Measurements from ENCODE around the gene KNDC1.
"Not testable (repeated sequence)": the region's sequence is repeated elsewhere in the genome, so short reads cannot be mapped to it uniquely, and the experiment has no call there.

KNDC1 gene

DNA sequence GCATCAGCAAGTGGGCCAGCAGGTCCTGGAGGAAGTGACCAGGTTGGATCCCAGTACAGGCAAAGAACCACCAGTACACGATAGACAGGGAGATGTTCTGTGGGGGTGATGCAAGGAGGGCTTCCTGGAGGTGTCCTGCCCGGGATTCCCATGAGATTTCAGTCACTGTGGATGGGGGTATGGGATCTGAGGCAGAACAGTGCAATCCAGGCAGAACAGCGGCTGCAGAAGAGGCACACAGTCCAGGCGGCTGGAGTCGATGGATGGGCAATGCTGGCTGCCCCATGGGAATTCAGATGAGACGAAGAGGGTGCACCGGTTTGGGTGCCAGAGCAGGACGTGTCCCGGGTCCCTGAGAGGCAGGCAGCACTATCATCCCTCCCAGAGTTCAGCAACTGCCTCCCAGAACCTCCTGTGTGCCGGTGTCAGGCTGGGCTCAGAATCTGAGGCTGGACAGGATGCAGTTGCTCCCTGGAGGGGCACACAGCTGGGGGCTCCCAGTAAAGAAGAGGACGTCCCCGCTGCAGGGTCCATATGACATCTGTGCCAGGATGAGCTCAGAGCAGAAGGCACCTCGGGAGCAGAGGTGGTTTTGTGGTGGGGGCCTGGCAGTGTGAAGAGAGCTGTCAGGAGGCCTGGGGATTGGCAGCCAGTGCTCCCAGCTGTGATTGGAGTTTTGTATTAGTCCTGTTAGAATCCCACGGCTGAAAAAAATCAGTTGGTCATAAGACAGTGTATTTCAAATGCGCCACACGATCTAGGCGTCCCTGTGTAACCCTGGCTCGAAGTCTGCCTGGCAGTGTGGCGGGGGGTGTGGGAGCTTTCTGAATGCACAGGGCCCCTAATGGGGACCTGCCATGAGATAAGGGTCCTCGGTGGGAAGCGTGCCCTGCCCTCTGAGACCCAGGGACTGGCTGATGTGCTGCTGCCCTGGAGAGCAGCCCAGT, 3.2 kb downstream of the KNDC1 start:
- DNase-seq = no peak

DNA sequence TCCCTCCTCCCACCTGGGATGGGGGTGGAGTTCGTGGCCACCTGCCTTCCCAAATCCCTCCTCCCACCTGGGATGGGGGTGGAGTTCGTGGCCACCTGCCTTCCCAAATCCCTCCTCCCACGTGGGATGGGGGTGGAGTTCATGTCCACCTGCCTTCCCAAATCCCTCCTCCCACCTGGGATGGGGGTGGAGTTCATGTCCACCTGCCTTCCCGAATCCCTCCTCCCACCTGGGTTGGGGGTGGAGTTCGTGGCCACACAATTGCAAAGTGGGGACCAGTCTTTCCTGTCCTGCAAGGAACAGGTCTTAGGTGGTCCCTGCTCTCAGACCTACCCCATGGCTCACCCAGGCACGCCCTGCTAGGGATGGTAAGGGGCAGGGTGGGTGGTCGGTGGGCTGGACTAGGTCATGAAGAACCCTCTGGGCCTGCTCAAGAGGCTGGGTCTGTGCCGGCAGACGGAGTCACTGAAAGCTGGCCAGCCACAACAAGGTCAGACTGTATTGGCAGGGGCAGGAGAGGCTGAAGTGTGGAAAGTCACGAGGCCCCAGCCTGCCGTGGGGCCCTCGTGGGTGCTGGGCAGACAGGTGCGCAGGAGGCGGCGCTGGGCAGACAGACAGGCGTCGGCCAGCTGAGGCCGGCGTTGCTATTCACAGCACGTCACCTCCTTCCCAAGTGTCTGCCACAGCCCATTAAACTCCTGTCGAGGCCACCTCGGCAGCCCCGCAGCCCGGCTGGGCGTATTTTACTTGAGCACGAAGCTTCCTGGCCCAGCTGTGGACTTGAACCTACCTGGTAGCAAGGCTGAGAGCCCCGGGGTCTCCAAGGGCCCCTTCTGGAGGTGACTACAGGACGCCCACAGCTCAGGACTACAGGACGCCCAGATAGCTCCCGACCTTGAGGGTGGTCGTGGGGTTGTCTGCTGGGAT, 4.1 kb downstream of the KNDC1 start:
- DNase-seq = no peak

DNA sequence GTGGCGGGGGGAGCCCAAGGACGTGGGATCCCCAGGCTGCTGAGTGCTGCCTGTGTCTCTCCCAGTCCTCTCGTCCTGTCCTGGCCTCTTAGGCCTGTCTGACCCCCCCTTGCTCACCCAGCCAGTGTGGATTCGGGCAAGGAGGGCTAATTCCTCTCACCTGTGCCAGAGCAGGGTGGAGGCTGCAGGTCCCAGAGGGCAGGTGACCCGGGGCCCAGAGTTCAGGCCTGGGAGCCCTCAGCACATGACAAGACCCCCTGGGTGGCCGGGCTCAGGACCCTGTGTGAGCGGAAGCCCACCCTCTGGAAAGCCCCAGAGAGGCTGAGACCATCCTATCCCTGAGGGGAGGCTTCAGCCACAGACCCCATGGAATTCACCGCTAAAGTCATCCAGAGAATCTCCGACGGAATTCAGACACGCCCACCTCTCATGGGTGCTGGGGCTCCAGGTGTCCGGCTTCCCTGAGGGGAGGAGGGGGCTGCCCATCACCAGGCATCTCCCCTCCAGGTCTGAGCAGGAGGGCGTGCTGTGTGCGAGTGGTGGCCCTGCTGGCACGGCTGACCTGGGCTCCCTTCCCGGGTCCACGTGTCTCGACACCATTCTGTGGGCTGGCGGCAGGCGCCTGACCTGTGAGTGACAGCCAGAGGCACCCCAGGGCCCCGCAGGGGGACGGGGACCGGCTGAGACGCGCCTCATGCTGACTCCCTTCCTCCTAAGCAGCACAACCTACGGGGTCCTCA, 5.0 kb downstream of the KNDC1 start:
- no peak for DNase-seq

DNA sequence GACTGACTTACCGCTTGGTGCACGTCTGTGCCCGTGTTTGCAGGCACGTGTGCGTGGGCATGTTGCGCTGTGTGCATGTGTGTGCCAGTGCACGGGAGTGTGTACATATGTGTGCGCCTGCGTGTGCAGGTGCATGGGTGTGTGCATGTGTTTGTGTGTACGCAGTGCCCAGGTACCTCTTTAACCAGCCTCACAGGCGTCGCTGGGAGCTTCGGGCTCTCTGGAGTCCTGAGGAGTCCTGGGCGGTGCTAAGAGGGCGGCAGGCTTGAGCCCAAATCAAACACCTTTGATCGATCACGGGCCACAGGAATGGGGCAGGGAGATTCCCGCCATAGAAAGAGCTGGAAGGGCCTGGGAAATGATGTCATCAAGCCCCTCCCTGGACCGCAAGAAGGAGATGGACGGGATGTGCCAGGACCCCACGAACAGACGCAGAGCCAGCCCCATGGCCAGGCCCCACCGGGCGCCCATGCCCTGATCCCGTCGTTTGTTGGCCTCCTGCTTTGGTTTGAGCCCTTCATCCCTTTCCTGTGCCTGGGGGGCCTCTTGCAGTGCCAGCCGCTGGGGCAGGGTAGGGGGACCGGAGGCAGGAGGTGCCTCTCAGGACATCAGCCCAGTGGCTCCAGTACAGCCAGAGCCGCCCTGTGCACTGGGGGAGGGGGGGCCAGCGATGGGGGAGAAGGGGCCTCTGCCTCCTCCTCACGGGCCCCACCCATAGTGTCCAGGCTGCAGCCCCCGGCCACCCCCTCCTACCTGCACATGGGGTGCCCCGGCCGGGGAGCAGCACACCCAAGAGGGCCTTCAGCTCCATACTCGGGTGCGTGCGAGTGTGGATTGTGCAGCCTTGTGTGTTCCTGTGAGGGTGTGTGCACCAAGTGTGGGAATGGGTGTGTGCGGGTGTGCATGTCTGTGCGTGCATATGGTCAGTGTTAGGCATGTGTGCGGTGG, 5.8 kb downstream of the KNDC1 start:
- DNase-seq = no peak

DNA sequence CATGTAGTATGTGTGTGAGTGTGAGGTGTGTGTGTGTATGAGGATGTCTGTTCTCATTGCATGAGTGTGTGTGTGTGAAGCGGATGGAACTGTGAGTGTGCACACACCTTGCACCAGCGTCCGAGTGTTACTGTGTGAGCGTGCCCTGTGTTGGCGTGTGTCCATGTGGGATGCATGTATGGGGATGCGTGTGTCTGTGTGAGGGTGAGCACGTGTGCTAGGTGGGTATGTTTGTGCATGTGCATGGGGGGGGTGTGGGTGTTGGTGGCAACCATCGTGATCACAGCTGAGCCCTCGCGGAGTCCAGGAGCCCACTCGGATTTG, 6.4 kb downstream of the KNDC1 start:
- no peak for DNase-seq

DNA sequence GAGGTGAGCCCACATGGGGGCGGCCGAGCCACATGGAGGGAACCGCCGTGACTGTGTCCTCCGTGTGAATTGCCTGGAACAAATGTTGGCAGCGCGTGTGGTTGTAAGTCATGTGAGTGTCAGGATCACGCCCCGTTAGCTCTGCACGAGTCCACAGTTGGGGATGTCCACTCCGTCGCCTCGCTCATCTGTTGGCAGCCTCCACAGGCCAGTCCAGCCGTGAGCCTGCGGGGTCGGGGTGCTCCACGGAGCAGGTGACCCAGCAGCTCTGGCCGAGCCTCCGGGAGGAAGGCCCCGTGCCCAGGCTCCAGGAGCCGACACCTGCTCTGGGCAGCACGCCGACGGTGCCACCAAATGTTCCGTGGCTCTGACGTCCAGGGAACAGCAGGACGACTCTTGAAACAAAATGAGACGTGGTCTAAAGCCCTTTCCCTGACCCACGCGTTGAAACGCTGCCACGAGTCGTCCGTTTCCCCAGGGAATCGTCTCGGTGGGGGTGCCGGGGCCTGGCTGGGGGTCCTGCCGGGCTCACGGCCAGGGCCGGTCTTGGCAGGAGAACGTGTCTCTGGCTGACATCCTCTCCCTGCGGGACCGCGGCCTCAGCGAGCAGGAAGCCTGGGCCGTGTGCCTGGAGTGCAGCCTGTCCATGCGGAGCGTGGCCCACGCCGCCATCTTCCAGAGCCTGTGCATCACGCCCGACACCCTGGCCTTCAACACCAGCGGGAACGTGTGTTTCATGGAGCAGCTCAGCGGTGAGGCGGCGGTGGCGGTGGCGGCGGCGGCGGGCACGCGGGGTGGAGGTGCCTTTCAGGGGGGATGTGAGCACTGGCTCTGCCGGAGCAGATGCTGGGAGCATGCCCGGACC, 7.0 kb downstream of the KNDC1 start:
- no peak for DNase-seq

DNA sequence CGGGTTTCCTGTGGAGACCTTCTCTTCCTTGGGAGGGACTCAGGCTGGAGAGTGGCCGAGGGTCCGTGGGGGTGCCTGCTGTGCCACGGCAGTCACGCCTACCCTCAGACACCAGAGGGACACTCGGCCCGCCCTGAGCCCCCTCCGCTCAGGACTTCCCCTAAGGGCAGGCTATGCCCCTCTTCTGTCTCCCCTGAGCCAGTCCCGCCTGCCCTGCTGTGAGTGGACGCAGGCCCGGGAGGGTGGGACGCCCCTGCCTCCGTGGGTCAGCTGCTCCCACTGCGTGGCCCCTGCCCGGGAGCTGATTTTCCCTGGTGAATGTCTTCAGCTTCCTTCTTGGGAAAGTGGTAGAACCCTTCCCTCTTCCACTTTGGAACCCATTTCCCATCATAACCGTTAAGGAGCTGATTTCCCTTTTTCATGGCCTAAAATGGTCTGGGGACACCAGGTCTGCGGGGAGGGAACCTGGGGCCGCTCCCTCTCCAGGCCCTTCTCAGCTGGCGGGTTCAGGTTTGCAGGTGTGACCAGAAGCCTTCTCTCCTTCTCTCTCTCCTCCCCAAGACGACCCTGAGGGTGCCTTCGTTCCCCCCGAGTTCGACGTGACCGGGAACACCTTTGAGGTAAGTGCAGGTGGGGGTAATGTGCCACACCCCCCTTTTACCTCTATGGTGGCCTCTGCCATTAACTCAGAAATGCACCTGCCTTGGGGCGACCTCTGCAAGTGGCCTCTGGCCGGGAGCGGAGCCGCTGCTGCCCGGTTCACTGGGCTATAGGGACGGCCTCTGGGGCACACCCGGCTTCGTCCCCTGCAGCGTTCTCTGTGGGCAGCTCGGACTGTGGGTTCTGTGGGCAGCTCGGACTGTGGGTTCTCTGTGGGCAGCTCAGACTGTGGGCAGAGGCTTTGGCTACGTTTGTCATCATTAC, 7.9 kb downstream of the KNDC1 start:
- DNase-seq = no peak

DNA sequence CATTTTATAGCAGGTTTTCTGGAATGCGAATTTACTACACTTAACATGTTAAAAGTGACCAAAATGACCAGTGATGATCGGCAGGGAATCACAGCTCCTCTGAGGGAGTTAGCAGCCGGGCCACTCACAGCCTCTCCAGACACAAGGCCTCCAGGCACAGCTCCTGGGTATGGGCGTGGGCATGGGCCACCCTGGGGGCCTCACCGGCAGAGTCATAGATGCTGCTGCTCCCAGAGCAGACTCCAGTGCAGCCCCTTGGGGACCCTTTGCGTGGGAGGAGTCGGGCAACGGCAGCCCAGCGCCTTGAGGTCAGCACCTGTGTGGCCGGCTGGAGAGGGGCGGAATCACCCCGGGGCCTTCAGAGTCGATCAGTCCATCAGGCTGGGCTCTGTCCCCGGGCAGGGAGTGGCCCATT, 8.6 kb downstream of the KNDC1 start:
- DNase-seq = no peak

DNA sequence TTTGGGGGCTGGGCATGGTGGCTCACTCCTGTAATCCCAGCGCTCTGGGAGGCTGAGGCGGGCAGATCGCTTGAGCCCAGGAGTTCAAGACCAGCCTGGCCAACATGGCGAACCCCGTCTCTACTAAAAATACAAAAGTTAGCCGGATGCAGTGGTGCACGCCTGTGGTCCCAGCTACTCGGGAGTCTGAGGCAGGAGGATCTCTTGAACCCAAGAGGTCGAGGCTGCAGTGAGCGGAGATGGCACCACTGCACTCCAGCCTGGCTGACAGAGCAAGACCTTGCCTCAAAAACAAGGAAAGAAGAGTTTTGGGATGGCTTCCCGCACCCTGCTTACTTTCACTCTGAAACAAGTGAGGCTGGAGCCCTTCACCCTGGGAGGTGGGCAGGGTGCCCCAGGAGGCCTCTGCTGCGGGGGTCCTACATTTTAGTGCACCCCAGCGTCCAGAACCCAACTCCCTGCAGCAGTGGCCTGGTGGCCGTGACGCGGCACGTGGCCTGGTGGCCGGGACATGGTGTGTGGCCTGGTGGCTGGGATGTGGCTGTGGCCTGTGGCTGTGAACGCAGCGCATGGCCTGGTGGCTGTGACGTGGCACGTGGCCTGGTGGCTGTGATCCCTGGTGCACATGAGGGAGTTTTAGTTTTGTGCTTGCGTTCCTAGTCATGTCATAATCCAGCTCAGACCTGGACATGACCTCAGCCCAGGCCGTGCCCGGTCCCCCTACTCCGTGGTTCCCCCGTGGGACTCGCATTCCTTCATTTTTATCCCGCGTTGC, 9.3 kb downstream of the KNDC1 start:
- no peak for DNase-seq

DNA sequence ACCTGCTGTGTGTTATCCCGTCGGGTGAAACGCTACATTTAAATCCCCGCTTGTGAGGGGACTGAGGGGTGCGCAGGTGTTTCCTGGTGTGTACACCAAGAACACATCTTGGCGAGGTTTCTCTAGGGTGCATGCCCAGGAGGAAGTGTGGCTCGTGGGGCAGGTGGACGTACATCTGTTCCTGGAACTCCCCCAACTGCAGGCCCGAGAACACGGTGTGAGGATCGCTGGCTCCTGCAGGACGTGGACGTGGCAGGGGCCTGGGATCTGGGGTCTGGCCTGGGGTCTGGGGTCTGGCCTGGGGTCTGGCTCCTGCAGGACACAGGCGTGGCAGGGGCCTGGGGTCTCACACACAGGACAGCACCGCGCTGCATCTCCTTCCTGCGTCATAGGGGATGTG, 10.1 kb downstream of the KNDC1 start:
- no peak for DNase-seq

DNA sequence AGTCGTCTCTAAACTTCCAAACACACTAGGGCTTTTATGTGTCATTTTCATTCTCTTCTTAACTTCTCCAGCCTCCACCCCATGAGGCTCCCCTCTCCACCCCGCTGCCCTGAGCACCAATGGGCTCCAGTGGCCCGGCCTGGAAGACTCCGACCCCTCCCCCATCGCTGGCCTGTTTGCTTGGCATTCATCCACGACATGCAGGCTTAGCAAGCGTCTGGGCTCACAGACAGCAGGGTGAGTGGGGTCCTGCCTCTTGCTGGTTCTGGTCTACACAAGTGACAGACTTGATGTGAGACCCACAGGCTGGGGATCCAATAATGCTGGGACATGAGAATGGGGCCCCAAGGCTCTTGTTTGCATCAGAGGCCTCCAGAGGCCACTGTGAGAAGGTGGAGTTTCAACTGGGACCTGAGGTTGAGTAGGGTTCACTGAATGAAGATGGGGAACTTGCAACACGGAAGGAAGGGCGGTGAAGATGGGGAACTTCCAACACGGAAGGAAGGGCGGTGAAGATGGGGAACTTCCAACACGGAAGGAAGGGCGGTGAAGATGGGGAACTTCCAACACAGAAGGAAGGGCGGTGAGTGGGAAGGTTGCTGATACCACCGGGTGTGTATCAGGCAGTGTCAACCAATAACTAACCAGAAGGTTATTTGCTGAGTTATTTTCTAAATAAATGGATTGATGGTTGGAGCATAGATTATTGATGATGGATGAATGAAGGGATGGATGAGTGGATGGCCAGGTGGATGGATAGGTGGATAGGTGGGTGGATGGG, 14.0 kb downstream of the KNDC1 start:
- no peak for DNase-seq

DNA sequence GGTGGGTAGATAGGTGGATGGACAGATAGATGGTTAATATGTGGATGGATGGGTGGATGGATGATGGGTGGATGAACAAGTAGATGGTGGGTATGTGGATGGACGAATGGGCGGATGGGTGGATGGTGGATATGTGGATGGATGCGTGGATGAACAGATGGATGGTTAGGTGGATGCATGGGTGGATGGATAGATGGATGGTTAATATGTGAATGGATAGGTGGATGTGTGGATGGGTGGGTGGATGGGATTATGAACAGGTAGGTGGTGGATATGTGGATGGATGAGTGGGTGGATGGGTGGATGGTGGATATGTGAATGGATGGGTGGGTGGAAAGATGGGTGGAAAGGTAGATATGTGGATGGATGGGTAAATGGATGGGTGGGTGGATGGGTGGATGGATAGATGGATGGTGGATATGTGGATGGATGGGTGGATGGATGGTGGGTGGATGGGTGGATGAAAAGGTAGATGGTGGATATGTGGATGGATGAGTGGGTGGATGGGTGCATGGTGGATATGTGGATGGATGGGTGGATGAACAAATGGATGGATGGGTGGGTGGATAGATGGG, 14.8 kb downstream of the KNDC1 start:
- no peak for DNase-seq

DNA sequence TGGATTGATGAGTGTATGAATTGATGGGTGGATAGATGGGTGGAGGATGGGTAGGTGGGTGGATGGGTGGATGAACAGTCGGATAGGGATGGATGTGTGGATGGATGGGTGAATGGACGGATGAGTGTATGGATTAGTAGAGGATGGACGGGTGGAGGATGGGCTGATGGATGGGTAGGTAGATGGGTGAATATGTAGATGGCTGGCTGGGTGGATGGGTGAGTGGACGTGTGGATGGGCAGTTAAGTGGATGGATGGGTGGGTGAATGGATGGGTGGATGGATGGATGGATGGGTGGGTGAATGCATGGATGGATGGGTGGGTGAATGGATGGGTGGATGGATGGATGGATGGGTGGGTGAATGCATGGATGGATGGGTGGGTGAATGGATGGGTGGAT, 15.6 kb downstream of the KNDC1 start:
- not testable (repeated sequence) for DNase-seq

DNA sequence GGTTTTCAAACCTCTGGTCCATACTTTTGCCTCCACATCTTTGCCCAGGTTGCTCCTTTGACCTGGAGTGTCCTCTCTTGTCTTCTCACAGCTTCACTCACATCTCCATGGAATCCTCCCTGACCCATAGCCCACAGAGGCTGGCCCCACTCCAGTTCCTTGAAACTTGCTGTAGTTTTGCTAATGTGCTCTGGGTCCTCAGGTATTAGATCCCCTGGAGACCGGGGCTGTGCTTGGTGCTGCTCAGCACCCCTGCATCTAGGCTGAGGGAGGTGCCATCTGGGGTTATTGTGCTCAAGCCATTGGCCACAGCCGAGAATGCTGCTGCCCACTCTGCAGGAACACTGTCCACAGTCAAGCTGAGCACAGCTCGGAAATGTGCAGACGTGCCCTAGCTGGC, 16.5 kb downstream of the KNDC1 start:
- DNase-seq = no peak

DNA sequence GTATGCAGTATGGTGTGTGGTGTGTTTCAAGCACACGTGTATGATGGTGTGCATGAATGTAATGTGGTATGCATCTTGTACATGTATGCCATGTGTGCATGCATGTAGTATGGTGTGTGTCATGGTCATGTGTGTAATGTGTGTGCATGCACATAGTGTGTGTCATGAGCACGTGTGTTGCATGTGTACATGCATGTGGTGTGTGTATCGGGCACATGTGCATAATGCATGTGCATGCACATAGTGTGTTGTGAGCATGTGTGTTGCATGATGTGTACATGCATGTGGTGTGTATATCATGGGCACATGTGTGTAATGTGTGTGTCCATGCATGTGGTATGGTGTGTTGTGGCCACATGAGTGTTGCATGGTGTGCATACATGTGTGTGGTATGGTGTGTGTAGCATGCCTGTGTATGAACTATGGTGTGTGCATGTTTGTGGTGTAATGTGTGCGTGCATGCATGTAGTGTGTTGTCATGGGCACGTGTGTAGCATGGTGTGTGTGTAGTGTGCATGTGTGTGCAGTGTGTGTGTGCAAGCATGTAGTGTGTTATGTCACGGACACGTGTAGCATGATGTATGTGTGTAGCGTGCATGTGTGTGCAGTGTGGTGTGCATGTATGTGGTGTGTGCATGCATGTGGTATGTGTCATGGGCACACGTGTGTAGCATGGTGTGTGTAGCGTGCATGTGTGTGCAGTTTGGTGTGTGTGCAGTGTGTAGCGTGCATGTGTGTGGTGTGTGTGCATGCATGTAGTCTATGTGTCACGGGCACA, 17.6 kb downstream of the KNDC1 start:
- no peak for DNase-seq

DNA sequence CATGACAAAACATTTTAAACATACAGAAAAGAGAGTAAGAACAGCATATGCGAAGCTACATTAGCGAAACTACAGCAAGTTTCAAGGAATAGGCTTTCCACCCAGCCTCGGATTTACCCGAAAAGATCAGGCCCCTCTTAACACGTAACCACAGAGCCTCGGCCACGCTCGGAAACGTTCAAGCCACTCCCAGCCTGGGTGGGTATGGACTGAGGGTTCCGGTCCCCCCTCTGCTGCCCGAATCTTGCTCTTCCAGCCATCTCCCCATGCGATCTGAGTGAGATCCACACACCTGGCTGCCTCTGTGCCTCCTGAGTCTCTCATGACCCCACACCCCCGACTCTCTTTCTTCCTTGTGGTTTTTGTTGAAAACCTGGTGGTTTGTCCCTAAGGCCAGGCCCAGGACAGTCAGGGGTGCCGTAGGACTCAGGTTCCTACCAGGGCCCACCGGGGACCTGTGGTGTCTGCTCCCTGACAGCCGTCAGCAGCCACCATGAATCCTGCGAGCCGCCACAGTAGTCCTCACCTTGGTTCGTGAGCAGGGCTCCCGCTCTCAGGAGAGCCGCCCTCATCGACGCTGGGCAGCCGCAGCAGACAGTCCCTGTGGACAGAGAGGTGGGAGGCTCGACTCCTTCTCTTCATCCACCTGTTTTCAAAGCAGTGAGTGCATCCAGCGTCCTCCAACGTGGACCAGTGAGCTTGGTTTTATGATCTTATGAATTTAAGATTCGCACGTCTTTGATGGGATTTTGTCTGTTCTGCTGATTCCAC, 18.5 kb downstream of the KNDC1 start:
- DNase-seq = no peak

Data from NCI-H524 treated with DMSO at 0.1 percent for 48 hours (cell line).